IPS DF 6.9 (cell line): Measurements from ENCODE around the gene SYNE2.

Experiments
- DNase-seq: peaks from one replicate; pipeline ENCODE4 v3.0.0-alpha.2; 2013; ENCODE audit warnings: low read depth, low spot score
- H3K27ac ChIP-seq: one replicate; pipeline ENCODE4 v1.5.1; 2013; ENCODE audit warnings: low read length, control low read depth
- H3K27me3 ChIP-seq: 2 replicates; pipeline ENCODE4 v1.6.1; 2013; ENCODE audit warnings: mild to moderate bottlenecking, low read length; ENCODE audit not compliant: control insufficient read depth, insufficient read depth
- H3K36me3 ChIP-seq: 2 replicates; pipeline ENCODE4 v1.6.1; 2013; ENCODE audit warnings: low read length; ENCODE audit not compliant: control insufficient read depth, insufficient read depth
- H3K4me1 ChIP-seq: 2 replicates; pipeline ENCODE4 v1.6.1; 2013; ENCODE audit warnings: low read length; ENCODE audit not compliant: control insufficient read depth, insufficient read depth
- H3K4me3 ChIP-seq: 2 replicates; pipeline ENCODE4 v1.5.1; 2013; ENCODE audit warnings: mild to moderate bottlenecking, low read length
- H3K9me3 ChIP-seq: 2 replicates; pipeline ENCODE4 v1.6.1; 2013; ENCODE audit warnings: low read length, inconsistent platforms; ENCODE audit not compliant: control insufficient read depth, insufficient read depth
- WGBS: extraction: QIAGEN DNeasy Blood & Tissue Kit; methylation state at CpG from one replicate; pipeline ENCODE4 v1.1.7; 2013; ENCODE audit warnings: mixed read lengths, missing lambda C conversion rate; ENCODE audit not compliant: insufficient read length, insufficient coverage; 5-methylcytosine and 5-hydroxymethylcytosine counted together

The SYNE2 gene

DNA sequence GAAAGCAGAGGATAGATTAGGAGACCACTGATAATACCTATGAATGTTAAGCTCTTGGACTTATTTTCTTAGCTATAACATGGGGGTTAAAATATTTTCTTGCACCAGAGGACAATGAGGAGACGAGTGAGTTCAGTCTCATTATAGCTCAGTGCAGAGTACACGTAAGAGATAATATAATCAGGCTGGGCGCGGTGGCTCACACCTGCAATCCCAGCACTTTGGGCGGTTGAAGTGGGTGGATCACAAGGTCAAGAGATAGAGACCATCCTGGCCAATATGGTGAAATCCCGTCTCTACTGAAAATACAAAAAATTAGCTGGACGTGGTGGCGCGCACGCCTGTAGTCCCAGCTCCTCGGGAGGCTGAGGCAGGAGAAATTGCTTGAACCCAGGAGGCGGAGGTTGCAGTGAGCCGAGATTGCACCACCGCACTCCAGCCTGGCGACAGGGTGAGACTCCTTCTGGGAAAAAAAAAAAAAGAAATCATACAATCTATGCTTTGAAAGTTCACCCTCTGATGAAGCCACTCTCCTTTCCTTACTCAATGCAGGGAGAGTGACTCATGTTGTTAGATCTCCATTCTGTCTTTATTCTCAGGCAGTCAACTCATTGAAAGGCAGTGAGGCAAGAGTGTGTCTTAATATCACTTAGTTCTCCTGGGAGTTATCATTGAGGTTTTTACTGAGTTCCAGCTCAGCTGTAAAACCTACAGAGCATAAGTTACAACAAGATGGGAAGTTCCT lies 134.2 kb downstream of the SYNE2 start:
- Histone ChIP-seq H3K27ac (no peak overlapping the region), H3K4me3 (no peak overlapping the region), H3K4me1 (no peaks in the 10 kb centered on the region), H3K36me3 (no peaks in the 10 kb centered on the region; the same call in 1 of the 2 replicates), H3K27me3 (no peaks in the 10 kb centered on the region; the same call in 1 of the 2 replicates), H3K9me3 (no peaks in the 10 kb centered on the region)
- no CpG with 5 or more reads among the region's 15 CpGs for WGBS
- DNase-seq = no peak

DNA sequence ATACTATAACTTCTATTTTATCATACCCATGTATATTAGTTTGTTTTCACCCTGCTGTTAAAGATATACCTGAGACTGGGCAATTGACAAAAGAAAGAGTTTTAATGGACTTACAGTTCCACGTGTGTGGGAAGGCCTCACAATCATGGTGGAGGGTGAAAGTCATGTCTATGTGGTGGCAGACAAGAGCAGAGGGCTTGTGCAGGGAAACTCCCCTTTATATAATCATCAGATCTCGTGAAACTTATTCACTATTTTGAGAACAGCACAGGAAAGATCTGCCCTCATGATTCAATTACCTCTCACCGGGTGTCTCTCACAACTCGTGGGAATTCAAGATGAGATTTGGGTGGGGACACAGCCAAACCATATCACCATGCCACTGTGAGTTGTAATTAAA lies 135.8 kb downstream of the SYNE2 start:
- no peak for DNase-seq
- no peaks in the 10 kb centered on the region for H3K4me1 ChIP-seq
- H3K36me3 ChIP-seq = no peaks in the 10 kb centered on the region
- H3K27ac ChIP-seq = no peak overlapping the region
- H3K4me3 ChIP-seq = no peak overlapping the region
- WGBS = no CpG with 5 or more reads among the region's 4 CpGs
- H3K9me3 ChIP-seq = no peaks in the 10 kb centered on the region
- H3K27me3 ChIP-seq = no peaks in the 10 kb centered on the region

DNA sequence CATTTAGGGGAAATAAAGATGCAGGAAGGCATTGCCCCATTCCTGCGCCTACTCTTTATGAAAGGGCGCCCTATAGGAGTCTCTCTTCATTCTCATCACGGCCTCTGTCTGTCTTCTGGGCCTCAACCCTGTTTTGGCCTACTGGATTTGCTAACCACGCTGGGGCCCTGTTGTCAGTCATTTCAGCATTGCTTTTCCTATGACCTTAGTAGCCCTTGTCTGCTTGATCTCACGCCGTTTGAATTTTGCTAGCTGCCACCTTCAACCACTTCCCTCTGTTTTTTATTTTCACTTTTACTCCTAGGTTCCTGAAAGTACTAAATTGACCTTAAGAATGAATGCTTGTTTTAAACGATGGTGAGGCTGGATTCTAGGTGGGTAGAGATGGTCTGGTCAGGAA lies 139.0 kb downstream of the SYNE2 start:
- no peaks in the 10 kb centered on the region for H3K4me1 ChIP-seq
- H3K9me3 ChIP-seq = no peaks in the 10 kb centered on the region
- no peaks in the 10 kb centered on the region for H3K27me3 ChIP-seq
- no peak overlapping the region for H3K4me3 ChIP-seq
- WGBS = no CpG with 5 or more reads among the region's 7 CpGs
- no peak overlapping the region for H3K27ac ChIP-seq
- no peak for DNase-seq
- no peaks in the 10 kb centered on the region for H3K36me3 ChIP-seq

DNA sequence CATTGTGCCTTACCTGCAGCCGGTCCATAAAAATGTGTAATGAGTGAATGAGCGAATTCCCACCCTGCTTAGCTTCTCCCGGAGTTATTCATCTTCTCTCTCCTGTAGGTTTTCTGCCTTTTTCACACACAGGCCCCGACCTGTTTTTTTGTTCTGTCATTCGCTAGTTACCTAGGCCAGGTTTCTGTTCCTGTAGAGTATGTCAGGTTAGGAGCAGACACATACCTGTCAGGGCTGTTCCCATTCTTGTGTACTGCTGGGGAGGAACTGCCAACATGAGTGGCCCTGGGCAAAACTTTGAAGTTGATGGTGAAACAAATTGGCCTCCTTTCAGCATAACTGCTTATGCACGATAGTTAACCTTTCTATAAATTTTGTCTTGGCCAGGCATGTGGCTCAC lies 140.1 kb downstream of the SYNE2 start:
- DNase-seq = no peak
- WGBS = no CpG with 5 or more reads among the region's 6 CpGs
- Histone ChIP-seq H3K27ac (no peak overlapping the region), H3K4me3 (no peak overlapping the region), H3K4me1 (no peaks in the 10 kb centered on the region), H3K36me3 (no peaks in the 10 kb centered on the region), H3K9me3 (no peaks in the 10 kb centered on the region), H3K27me3 (no peaks in the 10 kb centered on the region)

DNA sequence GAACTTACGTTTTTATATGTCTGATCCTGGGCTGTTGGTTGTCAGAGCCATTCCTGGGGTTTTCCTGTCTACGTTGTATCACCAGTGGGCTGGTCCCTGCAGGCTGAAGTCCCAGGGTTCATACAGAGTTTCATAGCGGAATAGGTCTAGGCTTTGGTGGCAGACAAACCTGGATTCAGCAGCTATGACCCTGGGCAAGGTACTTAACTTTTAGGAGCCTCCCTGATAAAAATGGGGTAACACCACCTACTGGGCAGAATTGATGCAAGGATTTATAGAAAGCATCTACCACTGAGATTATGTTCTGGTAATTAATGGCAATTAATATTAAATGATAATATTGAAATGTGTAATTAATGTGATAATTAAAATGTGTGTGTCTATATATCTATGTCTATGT lies 141.2 kb downstream of the SYNE2 start:
- no peak for DNase-seq
- no peak overlapping the region for H3K27ac ChIP-seq
- no peaks in the 10 kb centered on the region for H3K36me3 ChIP-seq
- no CpG with 5 or more reads among the region's 3 CpGs for WGBS
- H3K4me1 ChIP-seq = no peaks in the 10 kb centered on the region
- no peaks in the 10 kb centered on the region for H3K27me3 ChIP-seq
- no peak overlapping the region for H3K4me3 ChIP-seq
- H3K9me3 ChIP-seq = no peaks in the 10 kb centered on the region

DNA sequence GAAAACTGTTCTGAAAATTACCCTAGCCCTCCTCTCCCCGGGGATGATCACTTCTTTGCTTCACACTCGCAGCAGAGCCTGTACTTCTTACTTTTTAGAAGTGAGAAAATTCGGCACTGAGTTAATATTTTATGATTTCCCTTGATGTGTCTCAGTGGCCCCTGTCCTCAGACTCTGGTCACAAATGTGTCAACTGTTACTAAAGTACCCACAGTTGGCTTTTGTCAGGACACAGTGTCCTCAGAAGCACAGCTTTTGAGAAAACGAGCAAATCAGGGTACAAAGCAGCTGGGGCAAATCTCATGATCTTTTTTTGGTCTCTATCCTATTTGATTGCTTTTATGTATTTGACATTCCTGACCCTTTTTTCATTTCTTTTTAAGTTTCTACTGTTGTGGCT lies 142.5 kb downstream of the SYNE2 start:
- no peak overlapping the region for H3K4me3 ChIP-seq
- no peaks in the 10 kb centered on the region for H3K36me3 ChIP-seq
- no CpG with 5 or more reads among the region's 4 CpGs for WGBS
- no peaks in the 10 kb centered on the region for H3K9me3 ChIP-seq
- no peaks in the 10 kb centered on the region for H3K27me3 ChIP-seq
- no peak overlapping the region for H3K27ac ChIP-seq
- no peak for DNase-seq
- no peaks in the 10 kb centered on the region for H3K4me1 ChIP-seq

DNA sequence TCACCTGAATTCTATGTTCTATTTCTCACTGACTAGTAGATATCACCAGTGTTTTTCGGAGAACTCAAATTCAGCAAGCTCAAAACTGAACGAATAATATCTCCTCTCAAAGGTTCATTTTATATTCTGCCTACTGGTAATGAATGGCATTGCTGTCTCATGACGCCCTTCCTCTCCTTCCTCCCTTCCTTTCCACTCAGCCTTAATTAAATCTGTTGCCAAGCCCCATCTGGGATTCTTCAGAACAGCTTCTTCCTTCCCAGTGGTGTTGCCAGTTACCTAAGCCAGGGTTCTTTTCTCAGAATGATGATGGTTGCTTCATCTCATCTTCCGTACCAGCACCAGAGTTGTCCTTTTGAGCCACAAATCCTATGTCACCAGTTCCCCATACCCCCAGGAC lies 143.2 kb downstream of the SYNE2 start:
- H3K27ac ChIP-seq = no peak overlapping the region
- no peaks in the 10 kb centered on the region for H3K4me1 ChIP-seq
- DNase-seq = no peak
- H3K36me3 ChIP-seq = no peaks in the 10 kb centered on the region
- H3K4me3 ChIP-seq = no peak overlapping the region
- WGBS = no CpG with 5 or more reads among the region's 4 CpGs
- no peaks in the 10 kb centered on the region for H3K27me3 ChIP-seq
- no peaks in the 10 kb centered on the region for H3K9me3 ChIP-seq

DNA sequence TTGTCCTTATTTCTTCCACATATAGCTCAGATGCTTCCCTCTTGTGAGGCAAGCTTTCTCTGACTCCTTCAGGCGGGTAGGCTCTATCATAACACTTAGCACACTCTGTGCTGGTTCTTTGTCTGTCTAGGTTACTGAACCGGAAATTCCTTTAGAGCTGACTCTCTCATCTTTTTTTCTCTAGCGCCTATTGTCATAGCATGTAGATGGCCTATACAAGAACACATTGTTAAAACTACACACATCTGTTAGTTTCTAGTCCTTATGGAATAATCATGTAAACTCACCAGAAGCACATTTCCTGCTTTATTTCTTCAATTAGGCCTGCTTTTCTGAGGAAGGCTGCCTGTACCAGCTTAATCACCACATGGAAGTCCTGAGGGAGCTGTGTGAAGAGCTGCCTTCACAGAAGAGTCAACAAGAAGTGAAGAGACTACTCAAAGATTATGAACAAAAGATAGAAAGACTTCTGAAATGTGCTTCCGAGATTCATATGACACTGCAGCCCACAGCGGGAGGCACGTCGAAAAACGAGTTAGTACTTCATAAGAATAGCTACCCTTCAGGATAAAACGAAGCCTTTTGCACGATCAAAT lies 143.9 kb downstream of the SYNE2 start:
- Histone ChIP-seq H3K4me3 (no peak overlapping the region), H3K4me1 (no peaks in the 10 kb centered on the region), H3K27me3 (no peaks in the 10 kb centered on the region), H3K27ac (no peak overlapping the region), H3K9me3 (no peaks in the 10 kb centered on the region), H3K36me3 (no peaks in the 10 kb centered on the region)
- no peak for DNase-seq
- WGBS = no CpG with 5 or more reads among the region's 10 CpGs

DNA sequence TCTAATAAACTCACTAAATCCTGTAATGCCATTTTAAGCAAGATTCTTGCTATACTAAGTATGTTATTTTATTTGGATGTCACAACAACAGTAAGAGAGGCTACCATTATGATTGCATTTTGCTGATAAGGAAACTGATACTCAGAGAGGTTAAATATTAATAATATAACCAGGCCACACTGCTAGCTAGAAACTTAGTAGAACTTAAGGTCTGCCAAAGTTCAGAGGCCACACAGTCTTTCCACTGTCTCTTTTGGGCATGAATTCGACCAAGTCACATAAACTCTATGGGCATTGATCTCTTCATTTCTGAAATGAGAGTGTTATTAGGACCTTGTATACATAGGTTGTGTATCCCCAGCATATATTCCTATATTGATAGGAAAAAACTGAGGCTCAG lies 147.9 kb downstream of the SYNE2 start:
- H3K36me3 ChIP-seq = no peaks in the 10 kb centered on the region; the same call in 1 of the 2 replicates
- no CpG with 5 or more reads among the region's 1 CpG for WGBS
- DNase-seq = no peak
- H3K27me3 ChIP-seq = no peaks in the 10 kb centered on the region
- H3K9me3 ChIP-seq = no peaks in the 10 kb centered on the region
- no peak overlapping the region for H3K27ac ChIP-seq
- no peaks in the 10 kb centered on the region for H3K4me1 ChIP-seq
- no peak overlapping the region for H3K4me3 ChIP-seq

DNA sequence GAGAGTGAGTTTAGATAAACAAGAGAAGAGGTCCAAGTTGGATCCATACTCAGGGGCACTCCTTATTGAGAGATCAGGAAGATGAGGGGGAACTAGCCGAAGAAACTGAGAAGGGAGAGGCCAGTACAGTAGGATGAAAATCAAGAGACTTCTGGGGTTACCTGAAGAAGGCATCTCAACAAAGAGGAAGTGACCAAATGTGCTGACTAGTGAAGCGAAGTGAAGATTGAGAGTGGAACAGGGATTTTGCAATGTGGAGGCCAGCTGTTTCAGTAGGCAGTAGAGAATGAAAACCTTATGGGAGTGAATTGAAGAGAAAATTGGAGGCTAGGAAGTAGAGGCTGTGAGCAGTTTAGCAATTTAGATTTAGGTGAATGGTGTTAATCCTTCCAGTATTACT lies 153.0 kb downstream of the SYNE2 start:
- Histone ChIP-seq H3K36me3 (no peaks in the 10 kb centered on the region; the same call in 1 of the 2 replicates), H3K27ac (no peak overlapping the region), H3K4me3 (no peak overlapping the region), H3K27me3 (no peaks in the 10 kb centered on the region), H3K4me1 (no peaks in the 10 kb centered on the region), H3K9me3 (no peaks in the 10 kb centered on the region)
- no peak for DNase-seq
- WGBS = no CpG with 5 or more reads among the region's 2 CpGs

DNA sequence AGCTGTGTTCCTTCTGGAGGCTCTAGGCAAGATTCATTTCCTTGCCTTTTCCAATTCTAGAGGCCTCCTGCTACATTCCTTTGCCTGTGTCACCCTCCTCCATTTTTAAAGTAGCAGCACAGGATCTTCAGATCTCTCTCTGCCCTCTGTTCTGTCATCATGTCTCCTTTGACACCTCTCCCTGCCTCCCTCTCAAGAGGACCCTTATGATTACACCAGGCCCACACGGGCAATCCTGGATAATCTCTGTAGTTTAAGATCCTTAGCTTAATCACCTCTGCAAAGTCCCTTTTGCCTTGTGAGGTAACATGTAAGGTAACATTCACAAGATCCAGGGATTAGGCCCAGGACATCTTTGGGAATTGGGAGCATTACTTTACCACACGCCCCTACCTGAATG lies 155.2 kb downstream of the SYNE2 start:
- no peak overlapping the region for H3K4me3 ChIP-seq
- no peak for DNase-seq
- WGBS = no CpG with 5 or more reads among the region's 2 CpGs
- H3K9me3 ChIP-seq = no peaks in the 10 kb centered on the region
- no peaks in the 10 kb centered on the region for H3K27me3 ChIP-seq
- H3K4me1 ChIP-seq = no peaks in the 10 kb centered on the region
- H3K27ac ChIP-seq = no peak overlapping the region
- no peaks in the 10 kb centered on the region; the same call in 1 of the 2 replicates for H3K36me3 ChIP-seq
